Memory B cell (primary cell): ENCODE results near the gene ABCD3.
"Not testable (repeated sequence)": the region's sequence is repeated elsewhere in the genome, so short reads cannot be mapped to it uniquely, and the experiment has no call there.

Source experiments
- ATAC-seq: fragments of 150-1000 bp; cut with Tn5 transposase; 2 replicates; pipeline ENCODE4 v1.10.0; 2021; ENCODE audit warnings: low read depth, mild to moderate bottlenecking, moderate library complexity
- DNase-seq, 2 donors: peaks; one replicate each; pipeline ENCODE4 v3.0.0; 2022; ENCODE audit warnings: low spot score in 2 of 2
- H3K27ac Mint-ChIP-seq: one replicate; pipeline ENCODE4 v1.8.0; 2022; ENCODE audit warnings: mild to moderate bottlenecking, moderate library complexity, mixed read lengths
- H3K27me3 Mint-ChIP-seq: one replicate; pipeline ENCODE4 v1.8.0; 2022; ENCODE audit warnings: mixed read lengths
- H3K36me3 Mint-ChIP-seq: one replicate; pipeline ENCODE4 v1.8.0; 2022; ENCODE audit warnings: mild to moderate bottlenecking, mixed read lengths
- H3K4me1 Mint-ChIP-seq: one replicate; pipeline ENCODE4 v1.8.0; 2022; ENCODE audit warnings: mixed read lengths
- H3K4me3 Mint-ChIP-seq: one replicate; pipeline ENCODE4 v1.8.0; 2022; ENCODE audit warnings: mild to moderate bottlenecking, moderate library complexity, mixed read lengths
- H3K9me3 Mint-ChIP-seq: one replicate; pipeline ENCODE4 v1.8.0; 2022; ENCODE audit warnings: mixed read lengths

Gene ABCD3

GRCh38 chr1:94426485-94426870 lies 8.3 kb downstream of the ABCD3 start:
- DNase-seq, H3K27ac Mint-ChIP-seq, H3K27me3 Mint-ChIP-seq, H3K36me3 Mint-ChIP-seq, H3K4me3 Mint-ChIP-seq, ATAC-seq, H3K9me3 Mint-ChIP-seq: not testable (repeated sequence)
- H3K4me1 Mint-ChIP-seq, result peaks cover 22% of the 10 kb centered on the region

GRCh38 chr1:94428441-94428840 lies 10.3 kb downstream of the ABCD3 start:
- Mint-ChIP-seq H3K4me3 (no peak overlapping the region), H3K9me3 (peaks cover 5% of the 10 kb centered on the region), H3K27ac (no peak overlapping the region), H3K4me1 (peaks cover 18% of the 10 kb centered on the region), H3K36me3 (peaks cover 13% of the 10 kb centered on the region), H3K27me3 (no peaks in the 10 kb centered on the region)
- DNase-seq (no peak), ATAC-seq (no peak)

DNA sequence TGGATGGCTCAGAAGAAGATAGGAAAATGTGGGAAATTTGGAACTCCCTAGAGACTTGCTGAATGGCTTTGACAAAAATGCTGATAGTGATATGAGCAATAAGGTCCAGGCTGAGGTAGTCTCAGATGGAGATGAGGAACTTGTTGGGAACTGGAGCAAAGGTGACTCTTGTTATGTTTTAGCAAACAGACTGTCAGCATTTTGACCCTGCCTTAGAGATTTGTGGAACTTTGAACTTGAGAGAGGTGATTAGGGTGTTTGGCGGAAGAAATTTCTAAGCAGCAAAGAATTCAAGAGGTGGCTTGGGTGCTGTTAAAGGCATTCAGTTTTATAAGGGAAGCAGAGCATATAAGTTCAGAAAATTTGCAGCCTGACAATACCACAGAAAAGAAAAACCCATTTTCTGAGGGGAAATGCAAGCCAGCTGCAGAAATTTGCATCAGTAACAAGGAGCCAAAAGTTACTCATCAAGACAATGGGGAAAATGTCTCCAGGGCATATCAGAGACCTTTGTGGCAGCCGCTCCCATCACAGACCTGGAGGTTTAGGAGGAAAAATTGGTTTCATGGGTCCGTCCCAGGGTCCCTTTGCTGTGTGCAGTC lies 10.8 kb downstream of the ABCD3 start:
- not testable (repeated sequence) for H3K4me3 Mint-ChIP-seq, DNase-seq, H3K27me3 Mint-ChIP-seq, ATAC-seq, H3K9me3 Mint-ChIP-seq, H3K27ac Mint-ChIP-seq
- H3K36me3 Mint-ChIP-seq, result peaks cover 16% of the 10 kb centered on the region
- H3K4me1 Mint-ChIP-seq, result peaks cover 15% of the 10 kb centered on the region

GRCh38 chr1:94430066-94430465 lies 11.9 kb downstream of the ABCD3 start:
- H3K4me3 Mint-ChIP-seq, ATAC-seq, H3K27me3 Mint-ChIP-seq, H3K9me3 Mint-ChIP-seq, DNase-seq, H3K27ac Mint-ChIP-seq: not testable (repeated sequence)
- Mint-ChIP-seq H3K36me3 (peaks cover 17% of the 10 kb centered on the region), H3K4me1 (peaks cover 15% of the 10 kb centered on the region)

GRCh38 chr1:94433866-94434265 lies 15.7 kb downstream of the ABCD3 start:
- H3K36me3 Mint-ChIP-seq, result peaks cover 28% of the 10 kb centered on the region
- no peak for ATAC-seq

DNA sequence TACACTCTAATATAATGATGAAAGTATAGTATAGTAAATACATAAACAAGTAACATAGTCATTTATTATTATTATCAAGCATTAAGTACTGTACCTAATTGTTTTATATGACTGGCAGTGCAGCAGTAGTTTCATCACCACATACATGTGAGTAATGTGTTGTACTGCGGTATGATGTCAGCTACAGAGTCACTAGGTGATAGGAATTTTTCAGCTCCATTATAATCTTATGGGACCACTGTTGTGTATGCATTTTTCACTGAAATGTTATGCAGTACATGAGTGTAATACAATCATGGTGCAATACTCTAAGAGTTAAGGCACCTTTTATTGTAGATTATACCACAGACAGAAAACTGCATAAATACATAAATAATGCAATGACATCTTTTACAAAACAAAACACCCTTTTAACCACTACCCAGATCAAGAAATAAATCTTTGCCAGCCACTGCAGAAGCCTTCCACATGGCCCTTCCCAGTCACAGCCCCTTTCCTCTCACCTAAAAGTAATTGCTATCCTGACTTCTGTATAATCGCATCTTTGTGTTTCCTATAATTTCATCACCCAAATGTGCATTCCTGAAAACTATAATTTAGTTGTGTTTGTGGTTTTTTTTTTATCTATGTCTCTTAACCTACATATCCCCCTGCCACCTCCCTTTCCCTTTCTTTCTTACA lies 16.3 kb downstream of the ABCD3 start:
- Mint-ChIP-seq H3K9me3 (peaks cover 11% of the 10 kb centered on the region), H3K36me3 (peaks cover 25% of the 10 kb centered on the region), H3K27ac (no peak overlapping the region), H3K4me3 (no peak overlapping the region), H3K27me3 (no peaks in the 10 kb centered on the region), H3K4me1 (peaks cover 13% of the 10 kb centered on the region)
- ATAC-seq (no peak), DNase-seq (no peak)

More at GRCh38 chr1:94433866-94434265, 15.7 kb downstream of the ABCD3 start:
- H3K4me1 Mint-ChIP-seq, result peaks cover 12% of the 10 kb centered on the region
- H3K4me3 Mint-ChIP-seq, result no peak overlapping the region
- H3K27me3 Mint-ChIP-seq, result no peaks in the 10 kb centered on the region
- H3K9me3 Mint-ChIP-seq, result peaks cover 13% of the 10 kb centered on the region
- no peak for DNase-seq
- H3K27ac Mint-ChIP-seq, result no peak overlapping the region

- DNase-seq (no peak), ATAC-seq (no peak)
- Mint-ChIP-seq H3K4me1 (peaks cover 7% of the 10 kb centered on the region), H3K9me3 (peaks cover 19% of the 10 kb centered on the region), H3K36me3 (peaks cover 31% of the 10 kb centered on the region), H3K27ac (no peak overlapping the region), H3K4me3 (no peak overlapping the region), H3K27me3 (no peaks in the 10 kb centered on the region)
These were observed 20.6 kb downstream of the ABCD3 start for GRCh38 chr1:94438692-94439276.

DNA sequence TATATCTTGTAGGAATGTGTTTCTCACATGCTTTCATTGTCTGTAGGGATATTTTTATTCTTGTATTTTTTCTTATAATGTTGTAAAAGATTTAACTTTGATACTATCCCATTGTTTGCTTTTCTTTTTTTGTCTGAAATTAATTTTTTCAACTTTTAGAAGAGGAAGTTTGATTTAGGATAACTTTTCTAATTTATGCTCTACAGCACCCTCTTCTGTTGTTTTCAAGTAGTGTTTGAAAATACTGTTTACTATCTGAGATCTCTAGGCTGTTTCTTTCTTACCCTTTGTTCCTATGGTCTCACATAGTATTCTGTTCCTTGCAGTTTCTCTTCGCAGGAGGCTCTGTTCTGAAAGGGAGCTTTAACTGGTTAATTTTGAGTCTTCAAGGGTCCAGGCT lies 21.9 kb downstream of the ABCD3 start:
- no peak for ATAC-seq
- Mint-ChIP-seq H3K4me1 (peaks cover 7% of the 10 kb centered on the region), H3K9me3 (peaks cover 22% of the 10 kb centered on the region), H3K36me3 (peaks cover 29% of the 10 kb centered on the region), H3K4me3 (no peak overlapping the region), H3K27me3 (no peaks in the 10 kb centered on the region), H3K27ac (no peak overlapping the region)
- DNase-seq, result no peak

DNA sequence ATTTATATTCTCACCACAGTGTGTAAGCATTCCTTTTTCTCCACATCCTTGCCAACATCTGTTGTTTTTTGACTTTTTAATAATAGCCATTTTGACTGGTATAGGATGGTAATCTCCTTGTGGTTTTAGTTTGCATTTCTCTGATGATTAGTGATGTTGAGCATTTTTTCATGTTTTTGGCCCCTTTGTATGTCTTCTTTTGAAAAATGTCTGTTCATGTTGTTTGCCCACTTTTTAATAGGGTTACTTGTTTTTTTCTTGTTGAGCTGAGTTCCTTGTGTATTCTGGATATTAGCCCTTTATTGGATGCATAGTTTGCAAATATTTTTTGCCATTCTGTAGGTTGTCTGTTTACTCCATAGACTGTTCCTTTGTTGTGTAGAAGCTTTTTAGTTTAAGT lies 24.9 kb downstream of the ABCD3 start:
- H3K4me1 Mint-ChIP-seq, H3K27me3 Mint-ChIP-seq, DNase-seq, ATAC-seq, H3K27ac Mint-ChIP-seq, H3K4me3 Mint-ChIP-seq: not testable (repeated sequence)
- Mint-ChIP-seq H3K9me3 (peaks cover 12% of the 10 kb centered on the region), H3K36me3 (peaks cover 27% of the 10 kb centered on the region)

GRCh38 chr1:94444819-94445218 lies 26.6 kb downstream of the ABCD3 start:
- not testable (repeated sequence) for H3K4me3 Mint-ChIP-seq, H3K4me1 Mint-ChIP-seq, DNase-seq, ATAC-seq, H3K27me3 Mint-ChIP-seq, H3K27ac Mint-ChIP-seq
- peaks cover 38% of the 10 kb centered on the region for H3K36me3 Mint-ChIP-seq
- H3K9me3 Mint-ChIP-seq, result peaks cover 17% of the 10 kb centered on the region

- H3K27me3 Mint-ChIP-seq, H3K4me3 Mint-ChIP-seq, H3K27ac Mint-ChIP-seq, DNase-seq, H3K4me1 Mint-ChIP-seq, ATAC-seq: not testable (repeated sequence)
- Mint-ChIP-seq H3K36me3 (peaks cover 40% of the 10 kb centered on the region), H3K9me3 (peaks cover 19% of the 10 kb centered on the region)
These were observed 27.5 kb downstream of the ABCD3 start for GRCh38 chr1:94445733-94446132.

GRCh38 chr1:94446177-94446576 lies 28.0 kb downstream of the ABCD3 start:
- H3K27ac Mint-ChIP-seq, result not testable (repeated sequence)

GRCh38 chr1:94448741-94449140 lies 30.6 kb downstream of the ABCD3 start:
- Mint-ChIP-seq H3K36me3 (peaks cover 41% of the 10 kb centered on the region), H3K9me3 (peaks cover 17% of the 10 kb centered on the region)
- not testable (repeated sequence) for H3K27ac Mint-ChIP-seq, ATAC-seq, H3K27me3 Mint-ChIP-seq, DNase-seq, H3K4me3 Mint-ChIP-seq, H3K4me1 Mint-ChIP-seq

More at GRCh38 chr1:94446177-94446576, 28.0 kb downstream of the ABCD3 start:
- DNase-seq, H3K4me3 Mint-ChIP-seq, H3K4me1 Mint-ChIP-seq, ATAC-seq, H3K27me3 Mint-ChIP-seq: not testable (repeated sequence)
- peaks cover 41% of the 10 kb centered on the region for H3K36me3 Mint-ChIP-seq
- peaks cover 20% of the 10 kb centered on the region for H3K9me3 Mint-ChIP-seq

- H3K27me3 Mint-ChIP-seq, result no peaks in the 10 kb centered on the region
- no peak overlapping the region for H3K4me3 Mint-ChIP-seq
- DNase-seq, result no peak
- no peaks in the 10 kb centered on the region for H3K4me1 Mint-ChIP-seq
- H3K36me3 Mint-ChIP-seq, result peaks cover 42% of the 10 kb centered on the region
- H3K9me3 Mint-ChIP-seq, result peaks cover 10% of the 10 kb centered on the region
- H3K27ac Mint-ChIP-seq, result no peak overlapping the region
- no peak for ATAC-seq
These were observed 38.5 kb downstream of the ABCD3 start for GRCh38 chr1:94456736-94457135.
